Urothelium cell line (cell line): ENCODE measurements around the gene RALGPS1.

Source experiments
- DNase-seq: peaks from one replicate; pipeline ENCODE4 v3.0.0; 2011; ENCODE audit warnings: low spot score, mixed read lengths
- FAIRE-seq: peaks from 2 replicates; lab custom pipeline; 2011; peaks lifted over from hg19 to GRCh38; lab: Jason Lieb, UNC

RALGPS1 gene

DNA sequence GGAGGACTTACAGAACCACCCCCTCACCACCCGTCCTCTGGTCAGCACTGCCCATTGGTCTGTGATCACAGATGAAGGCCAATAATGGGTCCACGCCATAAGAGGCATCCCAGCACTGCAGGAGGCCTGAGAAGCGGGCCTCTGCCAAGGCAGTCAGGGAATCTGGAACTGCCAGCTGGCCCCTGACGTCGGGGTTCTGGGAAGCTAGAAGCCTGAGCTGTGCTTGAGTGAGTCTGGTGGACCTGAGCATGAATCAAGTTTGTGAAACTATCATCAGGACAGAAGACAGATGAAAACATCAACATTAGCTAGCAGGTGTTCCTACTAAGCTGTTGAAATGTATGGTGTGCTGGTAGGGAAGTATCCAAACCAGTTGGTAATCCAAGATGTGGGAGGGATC lies 200.0 kb downstream of the RALGPS1 start:
- no peak for FAIRE-seq
- no peak for DNase-seq

DNA sequence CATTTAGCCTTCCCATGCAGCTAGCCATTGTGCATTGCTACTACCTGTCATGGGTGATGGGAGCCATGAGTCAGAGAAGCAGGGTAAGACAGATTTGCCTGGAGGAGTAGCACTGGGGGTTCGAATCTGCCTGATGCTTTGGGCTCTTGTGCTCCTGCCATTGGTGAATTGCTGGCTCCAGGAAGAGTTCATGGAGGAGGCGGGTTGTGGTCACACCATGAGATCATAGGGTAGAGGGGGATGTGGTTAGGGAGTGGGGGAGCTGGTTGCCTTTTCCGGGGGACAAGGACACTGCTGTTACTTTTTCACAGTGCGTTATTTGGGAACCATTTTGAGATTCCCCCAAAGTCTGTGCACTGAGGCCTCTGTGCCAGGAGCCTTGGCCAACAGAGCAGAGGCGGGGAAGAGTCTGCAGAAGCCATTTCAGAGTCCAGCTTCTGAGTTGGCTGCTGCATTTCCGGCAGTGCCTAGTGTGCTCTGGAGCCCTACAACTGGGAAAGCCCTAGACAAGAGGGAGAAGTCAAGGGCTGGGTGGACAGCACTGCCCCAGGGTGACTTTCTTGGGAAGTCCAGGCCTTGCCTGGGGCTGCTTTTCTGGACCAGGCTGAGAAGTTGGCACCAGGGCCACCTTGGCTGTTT lies 201.6 kb downstream of the RALGPS1 start:
- no peak for DNase-seq
- no peak for FAIRE-seq

DNA sequence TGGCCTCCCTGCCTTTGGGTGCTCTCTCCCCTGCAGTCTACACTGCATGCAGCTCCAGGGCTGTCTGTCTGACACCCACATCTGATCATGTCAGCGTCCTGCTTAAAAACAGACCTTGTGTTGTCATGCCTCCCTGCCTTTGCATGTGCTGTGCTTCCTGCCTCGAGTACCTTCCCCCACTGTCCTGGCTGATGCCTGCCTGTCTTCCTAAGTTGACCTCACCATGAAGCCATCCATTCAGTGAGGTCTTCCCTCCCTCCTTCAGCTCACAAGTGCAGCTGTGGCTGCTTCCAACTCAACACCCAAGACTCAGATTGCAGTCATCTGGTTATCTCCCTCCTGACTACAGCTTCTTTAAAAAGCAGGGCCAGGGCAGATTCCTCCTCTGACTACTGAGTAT lies 202.4 kb downstream of the RALGPS1 start:
- no peak for DNase-seq
- no peak for FAIRE-seq

DNA sequence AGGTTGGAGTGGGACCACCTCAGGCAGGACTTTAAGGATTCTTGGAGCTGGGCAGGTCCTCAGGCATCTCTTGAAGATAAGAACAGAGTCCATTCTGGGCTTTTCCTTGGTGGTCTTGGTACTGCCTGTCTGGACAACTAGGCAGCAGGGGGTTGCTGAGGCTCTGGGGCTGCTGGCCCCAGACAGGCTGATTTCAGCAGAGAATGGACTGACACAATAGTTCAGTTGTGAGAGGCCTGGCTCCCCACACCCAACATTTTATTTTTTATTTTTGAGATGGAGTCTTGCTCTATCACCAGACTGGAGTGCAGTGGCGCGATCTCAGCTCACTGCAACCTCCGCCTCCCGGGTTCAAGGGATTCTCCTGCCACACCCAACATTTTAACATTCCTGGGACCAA lies 203.2 kb downstream of the RALGPS1 start:
- FAIRE-seq = no peak
- no peak for DNase-seq

DNA sequence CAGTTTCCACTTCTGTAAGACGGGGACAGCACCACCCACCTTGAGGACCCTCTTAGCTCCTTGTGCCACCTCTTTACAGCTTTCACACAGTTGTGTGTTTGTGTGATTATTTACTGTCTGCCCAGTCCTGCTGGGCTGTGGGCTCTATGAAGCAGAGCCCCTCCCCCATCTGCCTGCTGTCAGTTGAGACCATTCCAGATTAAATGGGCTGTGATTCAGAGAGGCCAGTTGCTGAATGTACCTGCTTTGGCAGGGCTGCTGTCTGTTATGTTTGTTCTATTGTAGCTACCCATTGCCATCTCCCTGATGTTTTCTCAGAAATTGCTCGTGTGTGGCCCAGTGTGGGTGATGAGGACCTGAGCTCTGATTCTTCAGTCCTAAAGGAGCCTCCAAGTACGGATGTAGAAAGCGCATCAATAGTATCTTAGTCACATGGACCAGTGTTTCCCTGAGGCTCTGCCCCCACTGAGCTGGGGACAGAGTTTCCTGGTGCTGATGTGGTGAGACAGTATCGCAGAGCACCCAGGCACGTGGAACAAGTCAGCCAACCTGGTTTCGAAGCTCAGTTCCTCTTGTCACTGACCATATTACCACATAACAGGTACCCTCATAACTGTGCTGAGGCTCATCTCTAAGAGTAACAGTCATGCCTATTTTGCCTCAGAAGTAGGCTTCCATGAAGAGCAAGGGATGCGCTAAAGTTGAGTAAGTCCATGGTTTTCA lies 204.2 kb downstream of the RALGPS1 start:
- FAIRE-seq = no peak
- DNase-seq = no peak

DNA sequence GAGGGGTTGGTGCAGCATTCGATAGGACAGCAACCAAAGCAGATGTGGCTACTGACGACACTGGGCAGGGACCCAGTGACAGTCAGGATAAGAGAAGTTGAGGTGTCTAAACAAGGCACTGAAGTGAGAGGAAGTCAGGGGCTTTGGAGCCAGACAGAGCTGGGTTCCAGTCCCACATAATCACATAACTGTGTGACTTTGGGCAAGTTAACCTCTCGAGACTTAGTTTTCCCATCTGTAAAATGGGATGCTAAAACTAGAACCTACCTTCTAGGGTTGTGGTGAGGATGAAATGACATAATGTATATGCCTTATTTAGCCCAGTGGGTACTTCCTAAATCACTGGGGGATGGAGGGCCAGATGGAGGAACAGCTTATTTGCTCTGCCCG lies 204.7 kb downstream of the RALGPS1 start:
- FAIRE-seq = no peak
- DNase-seq = no peak

GRCh38 chr9:127121628-127122175 lies 207.1 kb downstream of the RALGPS1 start:
- no peak for DNase-seq
- no peak for FAIRE-seq

DNA sequence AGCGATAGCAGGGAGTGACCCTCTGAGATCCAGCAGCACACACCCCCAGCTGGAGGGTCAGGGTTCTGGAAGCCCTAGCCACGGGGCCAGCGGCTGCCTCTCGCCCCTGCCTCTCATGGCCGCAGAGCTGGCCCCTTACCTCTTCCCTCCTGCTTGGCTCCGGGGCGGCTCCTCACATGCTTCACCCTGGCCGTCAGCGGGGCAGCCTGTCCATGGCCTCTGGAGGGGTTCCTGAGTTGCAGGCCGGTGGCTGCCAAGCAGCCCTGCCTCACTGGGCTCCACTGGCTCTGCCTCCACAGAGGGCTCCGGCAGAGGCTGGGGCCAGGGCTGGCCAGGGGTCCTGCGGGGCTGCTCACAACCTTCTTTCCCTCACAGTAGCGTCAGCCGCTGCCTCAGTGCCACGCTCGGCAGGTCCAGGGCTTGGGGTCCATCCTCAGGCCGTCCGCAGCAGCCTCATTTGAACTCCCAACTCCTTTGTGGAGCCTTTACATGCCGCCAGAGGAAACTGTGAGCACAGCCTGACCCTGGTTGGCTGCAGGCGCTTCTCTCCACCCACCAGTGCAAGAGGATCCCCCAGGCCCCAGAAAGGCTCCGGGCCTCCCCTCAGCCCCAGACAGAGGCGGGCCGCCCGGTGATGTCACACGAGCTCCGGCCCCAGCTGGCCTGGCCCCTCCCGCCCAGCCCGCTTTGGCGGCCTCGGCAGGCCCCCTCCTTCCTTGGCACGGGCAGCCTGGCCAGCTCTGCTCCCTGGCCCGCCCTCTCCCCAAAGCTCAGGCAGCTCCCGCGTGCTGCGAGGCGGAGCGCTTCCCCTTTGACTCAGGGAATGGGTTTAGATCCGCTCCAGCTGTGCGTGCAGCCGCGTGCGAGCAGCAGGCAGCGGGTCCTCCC lies 207.8 kb downstream of the RALGPS1 start, which contains the start of gene ANGPTL2:
Gene ANGPTL2 (minus strand): TSS at position 460 of the 888 bp plus-strand sequence. CDS start 13,904 bp downstream, outside the sequence.
- FAIRE-seq (peak; percentile 71), DNase-seq (peak; percentile 86)

GRCh38 chr9:127123064-127123890 lies 208.7 kb downstream of the RALGPS1 start:
- FAIRE-seq = no peak
- DNase-seq = no peak

DNA sequence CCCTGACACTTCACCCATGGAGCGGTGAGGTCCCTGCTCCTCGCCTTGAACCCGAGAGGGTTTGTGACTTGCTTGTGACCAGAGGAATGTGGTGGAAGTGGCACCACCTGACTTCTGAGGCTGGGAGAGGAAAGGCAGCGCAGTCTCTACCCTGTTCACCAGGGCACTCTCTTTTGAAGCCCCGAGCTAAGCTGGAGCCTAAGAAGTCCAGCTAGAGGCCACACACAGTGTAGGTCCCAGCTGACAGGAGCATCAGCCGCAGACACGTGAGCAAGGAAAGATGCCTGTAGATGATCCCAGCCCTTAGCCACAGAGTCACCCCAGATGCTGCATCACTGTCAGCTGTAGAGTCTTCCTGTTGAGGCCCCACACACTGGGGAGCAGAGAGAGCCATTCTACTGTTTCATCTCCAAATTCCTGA lies 209.5 kb downstream of the RALGPS1 start:
- no peak for DNase-seq
- FAIRE-seq = no peak

DNA sequence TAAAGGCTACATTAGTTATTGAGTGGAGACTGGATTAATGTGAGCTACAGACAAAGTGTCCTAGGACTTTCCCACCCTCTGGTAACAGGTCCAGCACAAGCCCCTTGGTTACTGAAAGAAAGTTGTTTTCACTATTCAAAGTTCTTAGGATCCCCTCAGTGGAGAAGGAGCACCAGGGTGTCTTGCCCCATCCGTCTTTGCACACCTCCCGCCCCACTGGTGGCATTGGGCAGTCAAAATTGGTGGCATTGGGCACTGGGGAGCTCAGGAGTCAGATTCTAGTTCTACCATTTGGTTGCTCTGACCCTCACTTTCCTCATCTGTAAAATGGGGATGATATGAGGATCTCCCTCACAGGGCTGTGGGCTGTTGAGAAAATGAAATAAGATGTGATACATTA lies 210.2 kb downstream of the RALGPS1 start:
- no peak for DNase-seq
- no peak for FAIRE-seq

DNA sequence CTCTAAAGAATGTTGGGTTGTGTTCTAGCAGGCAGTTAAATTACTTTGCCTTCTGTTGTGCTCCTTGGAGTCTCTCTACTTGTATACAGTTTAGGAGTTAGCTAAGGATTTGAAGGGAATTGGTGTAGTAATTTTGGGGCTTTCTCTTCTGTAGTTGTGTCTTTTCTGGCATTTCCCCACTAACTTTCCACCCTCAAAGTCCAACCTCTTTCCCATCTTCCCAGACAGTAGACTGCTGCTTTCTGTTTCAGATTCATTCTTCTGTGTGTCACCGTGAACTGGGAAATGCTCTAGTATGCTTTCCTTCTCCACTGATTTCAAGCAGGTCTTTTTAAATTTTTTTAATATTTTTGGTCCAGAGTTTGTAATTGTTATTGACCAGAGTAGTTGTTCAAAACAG lies 212.4 kb downstream of the RALGPS1 start:
- FAIRE-seq (no peak), DNase-seq (no peak)

DNA sequence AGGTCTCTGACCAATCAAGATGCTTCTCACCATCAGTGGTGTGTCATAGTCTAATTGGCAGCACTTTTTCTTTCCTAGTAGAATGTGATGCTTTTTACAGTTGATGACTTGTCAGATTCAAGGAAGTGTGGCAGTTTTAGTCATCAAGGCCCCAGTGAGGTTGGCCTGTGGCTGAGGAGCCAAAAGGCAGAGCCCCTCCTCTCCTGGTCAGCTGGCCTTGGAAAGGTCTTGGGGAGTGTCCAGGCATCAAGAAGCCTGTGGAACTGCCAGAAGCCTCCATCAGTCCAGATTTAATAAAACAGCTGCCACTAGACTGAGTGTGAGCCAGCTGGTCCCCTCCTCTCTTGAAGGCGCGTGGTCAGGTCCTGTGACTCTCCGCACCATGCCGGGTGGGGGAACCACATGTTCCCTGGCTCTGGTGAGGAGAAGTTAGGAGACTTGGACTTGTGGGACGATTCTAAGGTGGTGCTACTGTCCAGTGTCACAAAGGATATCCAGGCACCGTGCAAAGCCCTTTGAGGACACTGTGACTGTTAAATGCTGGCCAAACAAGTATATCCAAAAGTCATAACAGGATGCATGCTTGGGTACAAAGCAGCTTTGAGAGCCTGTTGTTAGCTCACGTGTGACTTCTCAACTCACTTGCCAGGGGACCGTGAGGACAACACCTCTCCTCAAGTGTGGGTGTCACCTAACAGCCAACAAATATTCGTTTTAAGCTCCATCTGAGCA lies 213.9 kb downstream of the RALGPS1 start:
- DNase-seq (no peak), FAIRE-seq (no peak)

GRCh38 chr9:127129073-127129717 lies 214.6 kb downstream of the RALGPS1 start:
- DNase-seq = no peak
- no peak for FAIRE-seq

- FAIRE-seq (no peak), DNase-seq (no peak)
Observed at GRCh38 chr9:127129718-127130085, 215.1 kb downstream of the RALGPS1 start.

GRCh38 chr9:127130235-127130634 lies 215.7 kb downstream of the RALGPS1 start:
- no peak for FAIRE-seq

DNA sequence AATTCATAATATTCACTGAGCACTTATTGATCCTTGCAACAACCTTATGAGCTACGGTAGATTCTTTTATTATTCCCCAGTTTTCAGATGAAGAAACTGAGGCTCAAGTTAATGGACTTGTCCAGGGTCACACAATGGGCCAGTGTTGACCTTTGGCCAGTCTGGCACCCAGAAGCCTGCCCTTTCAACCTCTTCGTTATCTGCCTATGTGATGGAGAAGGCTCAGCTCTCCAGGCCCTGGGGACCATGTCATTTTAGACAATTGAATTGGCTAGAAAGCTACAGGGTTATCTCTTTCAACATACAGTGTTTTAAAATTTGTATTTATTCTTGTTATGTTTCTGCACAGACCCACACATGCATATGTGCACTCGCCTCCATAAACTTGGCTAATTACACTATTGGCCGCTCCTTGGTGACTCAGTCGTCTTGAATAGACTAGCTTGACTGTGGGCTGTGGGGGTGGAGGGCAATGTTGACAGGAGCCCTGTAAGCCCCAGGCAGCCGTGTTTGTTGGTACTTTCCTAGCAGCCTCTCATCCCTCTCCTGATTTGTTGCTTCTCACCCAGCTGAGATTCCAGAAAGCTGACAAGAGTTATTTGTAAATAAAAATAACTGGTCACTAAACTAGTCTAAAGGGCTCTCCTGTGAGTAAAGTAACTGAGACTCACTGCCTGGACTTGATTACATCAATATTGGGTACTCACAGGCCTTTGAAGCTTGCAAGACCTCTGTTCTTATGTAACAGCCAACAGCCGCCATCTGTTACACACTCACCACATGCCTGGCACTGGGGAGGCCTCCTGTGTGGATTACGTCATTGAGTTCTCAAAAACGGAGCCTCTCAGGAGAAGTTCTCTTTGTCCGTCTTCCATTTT lies 216.3 kb downstream of the RALGPS1 start:
- FAIRE-seq (no peak), DNase-seq (peak; percentile 58)

More at GRCh38 chr9:127130235-127130634, 215.7 kb downstream of the RALGPS1 start:
- DNase-seq = no peak

- DNase-seq (peak; percentile 58), FAIRE-seq (no peak)
Observed at GRCh38 chr9:127131871-127132270, 217.3 kb downstream of the RALGPS1 start.
